ENCODE data around the gene DNALI1.

GRCh38 chr1:37574834-37575480 is 18.2 kb downstream of the DNALI1 start:
- TF ChIP-seq EZH2phosphoT487 (IDR thresholded peaks at IDR 0.05; ENCODE audit: borderline replicate concordance, low read length) (no peak), CTCF (IDR thresholded peaks at IDR 0.05; ENCODE audit: low read depth, low read length, poor library complexity, severe bottlenecking) (no peak)

All from DOHH2 (cell line).